Right ventricle myocardium inferior (tissue), 1 donor: Measurements from ENCODE around the gene GEMIN8. TPM values are rescaled to one million over a fixed set of nuclear protein-coding genes. Genes with fewer than 3 reads are reported as not detected.

Experiments used
- ATAC-seq: fragments of 200-7000 bp; cut with Tn5 transposase; one replicate; pipeline ENCODE4 v1.9.1; 2020; ENCODE audit warnings: mild to moderate bottlenecking, moderate library complexity
- DNase-seq: peaks from one replicate; pipeline ENCODE4 v3.0.0; 2021; ENCODE audit errors: missing footprints
- intact Hi-C: fragments of 100-400 bp; cut with DNase I; formaldehyde crosslinking; loops from one replicate; pipeline ENCODE4 v1.11.0; 2022
- long read RNA-seq: library from polyadenylated mRNA; unstranded; transcript quantifications from one replicate; pipeline ENCODE4 v2.0.0, GENCODE V29; 2021
- total RNA-seq: library from RNA; stranded (reverse); fragmentation: NEBNext Ultra II Directional; extraction: Animal tissue kit (Norgen Biotek cat#: 25700); gene quantifications from one replicate; pipeline ENCODE4 v1.2.1, GENCODE V29; 2021
- donor health status: DM: no; HTN: yes; CAD: no; lungs with severe emphysema.

Gene GEMIN8
- 9.3 TPM for total RNA-seq
- long read RNA-seq, partial matches to known transcripts = 2 of 11 reads
- long read RNA-seq, other reads (novel, unspliced or antisense) = 8 of 11 reads

GRCh38 chrX:14029425-14030173 lies at the start of gene GEMIN8:
Gene GEMIN8, minus strand, starts transcription at chrX:14029892. Its CDS starts 8,414 bp downstream, at chrX:14021478.
- ATAC-seq = peak; percentile 99
- DNase-seq = peak; percentile 91
- intact Hi-C loops = loop anchor here (1.0 to 2.0 kb wide), 3 partner anchors 281 to 523 kb away; partner anchors contain the start of gene TCEANC

DNA sequence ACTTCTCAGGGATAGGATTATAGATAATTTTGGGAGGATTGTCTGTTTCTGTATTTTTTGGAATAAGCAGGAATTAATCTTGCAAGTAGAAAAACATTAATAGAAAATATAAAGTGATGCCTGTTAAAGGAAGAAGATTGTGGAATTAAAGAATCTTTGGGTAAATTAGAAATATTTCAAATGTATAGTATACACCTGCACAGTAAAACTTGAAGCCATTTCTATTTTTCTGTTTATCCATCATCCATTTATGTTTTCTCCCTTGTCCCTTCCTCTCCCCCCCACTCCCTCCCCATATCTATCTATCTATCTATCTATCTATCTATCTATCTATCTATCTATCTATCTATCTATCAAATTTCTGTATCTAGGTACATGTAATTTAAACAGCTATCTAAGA lies 46.9 kb upstream of the GEMIN8 start:
- ATAC-seq = no peak
- intact Hi-C loops = no loop called here
- DNase-seq = no peak

DNA sequence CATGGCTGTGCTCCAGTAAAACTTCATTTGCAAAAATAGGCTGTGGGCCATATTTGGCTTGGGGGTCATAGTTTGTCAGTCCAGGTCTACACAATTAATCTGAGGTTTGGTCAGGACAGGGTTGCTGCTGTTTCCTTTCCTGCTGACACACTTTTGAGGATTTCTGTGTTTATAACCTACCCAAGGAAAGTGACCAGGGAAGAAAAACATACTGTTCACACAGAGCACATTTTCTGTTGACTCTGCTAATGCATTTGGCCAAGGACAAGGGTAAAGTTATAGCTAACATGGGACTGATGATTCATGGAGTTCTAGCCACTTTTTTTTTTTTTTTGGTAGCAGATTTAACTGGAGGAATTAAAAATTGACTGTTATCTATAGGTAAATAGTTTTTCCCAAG lies 43.9 kb upstream of the GEMIN8 start:
- DNase-seq = no peak
- no peak for ATAC-seq
- intact Hi-C loops = no loop called here

- no peak for ATAC-seq
- no peak for DNase-seq
- intact Hi-C loops = no loop called here
These were observed 43.4 kb upstream of the GEMIN8 start for GRCh38 chrX:14073071-14073470.

GRCh38 chrX:14065800-14066199 lies 36.1 kb upstream of the GEMIN8 start:
- no peak for ATAC-seq
- intact Hi-C loops = no loop called here
- DNase-seq = no peak

DNA sequence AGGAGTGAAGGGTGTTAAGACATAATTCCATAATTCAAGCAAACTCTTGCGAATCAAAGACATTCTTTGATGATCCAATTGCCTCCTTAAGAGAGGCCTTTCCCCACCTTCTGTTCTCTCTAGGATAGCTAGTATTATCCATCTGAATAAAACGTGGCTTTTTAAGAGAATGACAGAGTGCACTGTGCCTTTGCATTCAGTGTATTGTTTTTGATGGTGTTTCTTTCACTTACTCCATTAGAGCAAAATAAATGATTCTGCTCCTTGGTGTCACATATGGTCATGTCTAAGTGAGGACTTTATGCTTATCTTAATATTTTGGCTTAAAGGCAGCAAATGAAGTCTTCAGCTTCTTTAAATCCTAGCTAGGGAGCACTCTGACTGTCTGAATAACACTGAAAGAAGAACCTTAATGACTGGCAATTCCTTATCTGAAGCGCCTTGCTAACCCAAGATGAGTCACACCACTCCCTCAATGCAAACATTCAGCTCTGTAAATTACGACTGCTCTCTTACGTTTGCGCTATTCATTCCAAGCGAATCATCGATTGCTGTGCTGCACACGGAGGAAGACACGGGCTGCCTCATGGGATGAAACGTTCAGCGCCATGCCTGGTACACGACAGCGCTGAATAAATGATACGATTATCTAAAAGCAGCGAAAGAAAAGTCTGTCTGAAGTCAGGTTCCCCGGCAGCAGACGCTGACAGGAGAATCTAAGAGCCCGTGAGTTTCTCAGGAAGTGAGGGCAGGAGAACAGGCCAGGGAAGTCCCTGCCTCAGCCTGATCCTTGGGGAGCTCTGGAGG lies 35.1 kb upstream of the GEMIN8 start:
- intact Hi-C loops = no loop called here
- DNase-seq (no peak), ATAC-seq (no peak)

DNA sequence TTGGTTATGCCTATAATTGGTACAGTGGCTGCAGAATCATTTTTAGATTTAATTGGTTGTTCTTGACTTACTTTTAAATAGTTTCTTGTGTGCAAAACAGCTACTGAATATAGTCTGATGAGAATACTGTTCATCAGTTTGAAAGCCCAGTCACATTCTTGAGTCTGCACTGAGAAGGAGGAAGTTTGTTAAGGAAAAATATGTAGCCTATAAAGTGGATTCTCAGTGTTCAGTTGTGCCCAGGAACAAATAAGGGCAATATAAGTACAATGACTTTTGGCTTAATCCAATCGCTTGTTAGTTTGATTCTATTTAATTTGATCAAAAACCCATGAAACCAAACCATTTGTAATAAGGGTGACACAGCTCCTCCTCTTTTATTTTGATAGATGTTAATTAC lies 32.8 kb upstream of the GEMIN8 start:
- ATAC-seq (no peak), DNase-seq (no peak)
- intact Hi-C loops = no loop called here

- DNase-seq = no peak
- intact Hi-C loops = no loop called here
- ATAC-seq = no peak
These were observed 26.5 kb upstream of the GEMIN8 start for GRCh38 chrX:14056206-14056605.

- ATAC-seq (no peak), DNase-seq (no peak)
- intact Hi-C loops = no loop called here
These were observed 21.7 kb upstream of the GEMIN8 start for GRCh38 chrX:14051416-14051815.

GRCh38 chrX:14050709-14051108 lies 21.0 kb upstream of the GEMIN8 start:
- intact Hi-C loops = no loop called here
- DNase-seq (no peak), ATAC-seq (no peak)

GRCh38 chrX:14043209-14043608 lies 13.5 kb upstream of the GEMIN8 start:
- DNase-seq = no peak
- intact Hi-C loops = loop anchor here (5.0 kb wide), 2 partner anchors 1099 to 1199 kb away; no protein-coding TSS in a partner anchor

DNA sequence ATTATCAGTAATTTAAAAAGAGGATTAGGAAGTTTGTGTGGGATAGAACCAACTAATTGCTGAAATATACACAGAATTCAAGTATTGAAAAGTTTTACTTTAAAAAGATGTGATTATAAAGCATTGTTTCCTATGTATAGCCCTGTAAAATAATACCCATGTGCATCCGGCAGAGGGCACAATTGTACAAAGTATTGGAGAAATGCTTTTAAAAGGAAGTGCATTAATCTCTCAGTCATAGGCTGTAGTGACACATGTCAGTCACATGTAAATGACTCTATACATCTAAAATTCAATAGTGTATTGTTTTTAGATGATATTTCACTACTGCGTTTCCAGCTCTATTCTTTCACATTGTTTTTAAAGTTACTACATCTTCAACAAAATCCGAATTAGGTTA lies 9.7 kb upstream of the GEMIN8 start:
- DNase-seq = no peak
- intact Hi-C loops = no loop called here
- ATAC-seq = no peak

More at GRCh38 chrX:14043209-14043608, 13.5 kb upstream of the GEMIN8 start:
- no peak for ATAC-seq

GRCh38 chrX:14038375-14039085 lies 8.8 kb upstream of the GEMIN8 start:
- no peak for DNase-seq
- intact Hi-C loops = no loop called here

DNA sequence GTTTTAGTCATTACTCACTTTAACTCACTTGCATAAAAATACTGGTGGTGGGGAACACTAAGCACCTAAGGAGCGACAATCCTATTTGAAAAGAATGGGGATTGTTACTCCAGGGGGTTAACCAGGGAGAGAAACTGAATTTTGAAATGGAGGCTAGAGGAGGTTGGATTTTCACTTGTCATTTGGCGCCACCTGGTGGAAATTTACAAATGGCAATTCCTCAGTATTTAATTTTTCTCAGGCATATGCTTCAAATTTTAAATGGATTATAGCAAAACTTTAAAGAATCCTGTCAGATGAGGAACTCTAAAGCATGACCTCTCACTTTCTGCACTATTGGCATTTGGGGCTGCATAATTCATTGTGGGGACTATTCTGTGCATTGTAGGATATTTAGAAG lies 2.7 kb upstream of the GEMIN8 start:
- ATAC-seq (no peak), DNase-seq (no peak)
- intact Hi-C loops = loop anchor here (2.0 kb wide), 1 partner anchor 372 kb away; no protein-coding TSS in a partner anchor

More at GRCh38 chrX:14038375-14039085, 8.8 kb upstream of the GEMIN8 start:
- ATAC-seq = no peak

- ATAC-seq (no peak), DNase-seq (no peak)
- intact Hi-C loops = loop anchor here (1.0 to 2.0 kb wide), 3 partner anchors 281 to 524 kb away; partner anchors contain the start of gene TCEANC
These were observed 460 bp upstream of the GEMIN8 start for GRCh38 chrX:14030174-14030530.

DNA sequence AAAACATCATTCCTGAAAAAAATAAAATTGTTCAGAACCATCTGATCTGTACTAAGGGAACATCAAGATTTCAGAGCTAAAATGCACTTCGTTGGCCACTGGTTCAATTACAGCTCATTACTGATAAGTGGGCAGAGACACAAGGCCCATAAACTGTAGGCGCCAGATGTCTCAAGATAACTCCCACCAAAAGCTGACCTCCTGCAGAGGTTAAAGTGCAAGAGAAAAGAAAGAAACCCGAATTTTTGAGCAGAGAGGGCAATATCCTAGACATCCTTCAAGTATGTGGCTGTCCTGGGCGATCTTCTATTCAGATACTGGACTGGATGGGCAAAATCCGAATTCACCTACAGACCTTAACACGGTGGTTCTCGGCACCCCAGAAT lies 660 bp downstream of the GEMIN8 start:
- ATAC-seq (no peak), DNase-seq (no peak)
- intact Hi-C loops = no loop called here

- intact Hi-C loops = no loop called here
- DNase-seq (no peak), ATAC-seq (no peak)
These were observed 1.2 kb downstream of the GEMIN8 start for GRCh38 chrX:14028473-14028872.

GRCh38 chrX:14027511-14028019 lies 2.1 kb downstream of the GEMIN8 start:
- intact Hi-C loops = no loop called here
- DNase-seq (no peak), ATAC-seq (no peak)

GRCh38 chrX:14027036-14027435 lies 2.7 kb downstream of the GEMIN8 start:
- intact Hi-C loops = no loop called here
- DNase-seq (no peak), ATAC-seq (no peak)
